ENCODE data around the gene LETM1.

LETM1 gene

GRCh38 chr4:1813915-1814314 is 42.0 kb downstream of the LETM1 start:
- peaks cover 56% of the 10 kb centered on the region for H3K36me3 ChIP-seq (ENCODE audit: insufficient read depth, low read length)
- H3K4me1 ChIP-seq (ENCODE audit: insufficient read depth, low read length) = no peaks in the 10 kb centered on the region
- no peak overlapping the region for H3K27ac ChIP-seq (ENCODE audit: low read depth, low read length)
- no peaks in the 10 kb centered on the region for H3K9me3 ChIP-seq (ENCODE audit: insufficient read depth, low read depth, low read length)
- no peak overlapping the region for H3K4me3 ChIP-seq (ENCODE audit: low read length)
- no peaks in the 10 kb centered on the region for H3K27me3 ChIP-seq (ENCODE audit: insufficient read depth, low read length)
- WGBS = 80% methylated on average over 9 of the region's 9 CpGs
- H3K9ac ChIP-seq (ENCODE audit: low read depth, low read length) = no peak overlapping the region

DNA sequence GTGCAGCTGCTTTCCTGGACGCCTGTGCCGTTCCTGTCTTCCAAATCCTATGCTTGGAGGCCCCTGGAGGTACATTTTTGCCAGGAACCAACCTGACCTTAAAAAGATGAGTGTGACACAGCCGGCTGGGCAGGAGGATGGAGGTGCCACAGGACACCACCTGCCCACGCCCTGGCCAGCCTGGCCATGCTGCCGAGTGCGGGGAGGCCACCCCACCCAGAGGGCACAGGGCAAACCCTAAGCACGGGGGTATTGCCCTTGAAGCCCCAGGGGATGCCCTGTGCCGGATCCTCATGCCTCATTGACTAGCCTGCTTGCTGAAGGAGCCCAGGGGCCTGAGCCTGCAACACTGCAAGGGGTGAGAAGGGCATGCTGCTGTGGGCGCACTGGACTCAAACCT is 42.7 kb downstream of the LETM1 start:
- H3K4me1 ChIP-seq (ENCODE audit: insufficient read depth, low read length) = no peaks in the 10 kb centered on the region
- no peak overlapping the region for H3K9ac ChIP-seq (ENCODE audit: low read depth, low read length)
- WGBS = 90% methylated on average over 9 of the region's 9 CpGs
- no peak overlapping the region for H3K27ac ChIP-seq (ENCODE audit: low read depth, low read length)
- H3K36me3 ChIP-seq (ENCODE audit: insufficient read depth, low read length) = peaks cover 52% of the 10 kb centered on the region
- H3K9me3 ChIP-seq (ENCODE audit: insufficient read depth, low read depth, low read length) = no peaks in the 10 kb centered on the region
- H3K27me3 ChIP-seq (ENCODE audit: insufficient read depth, low read length) = no peaks in the 10 kb centered on the region
- H3K4me3 ChIP-seq (ENCODE audit: low read length) = no peak overlapping the region

DNA sequence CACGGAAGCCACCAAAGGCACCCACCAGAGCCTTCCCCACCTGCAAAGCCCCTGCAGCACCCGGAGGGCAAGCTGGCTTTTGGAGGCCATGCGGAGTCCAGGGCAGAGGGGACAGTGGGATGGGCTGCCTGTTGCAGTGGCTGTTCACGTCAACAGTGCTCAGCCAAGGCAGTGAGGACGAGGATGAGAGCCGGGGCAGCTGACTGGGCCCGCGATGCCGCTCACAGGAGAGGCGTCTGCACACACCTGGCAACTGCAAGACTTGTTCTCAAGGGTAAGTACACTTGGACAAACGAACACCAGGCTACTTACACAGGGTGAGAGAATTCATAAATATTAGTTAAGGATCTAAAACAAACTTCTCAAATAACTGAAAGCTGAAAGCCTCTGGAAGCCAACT is 43.2 kb downstream of the LETM1 start:
- no peak overlapping the region for H3K27ac ChIP-seq (ENCODE audit: low read depth, low read length)
- 94% methylated on average over 11 of the region's 11 CpGs for WGBS
- no peaks in the 10 kb centered on the region for H3K9me3 ChIP-seq (ENCODE audit: insufficient read depth, low read depth, low read length)
- no peak overlapping the region for H3K4me3 ChIP-seq (ENCODE audit: low read length)
- H3K36me3 ChIP-seq (ENCODE audit: insufficient read depth, low read length) = peaks cover 47% of the 10 kb centered on the region
- no peaks in the 10 kb centered on the region for H3K4me1 ChIP-seq (ENCODE audit: insufficient read depth, low read length)
- H3K9ac ChIP-seq (ENCODE audit: low read depth, low read length) = no peak overlapping the region
- no peaks in the 10 kb centered on the region for H3K27me3 ChIP-seq (ENCODE audit: insufficient read depth, low read length)

DNA sequence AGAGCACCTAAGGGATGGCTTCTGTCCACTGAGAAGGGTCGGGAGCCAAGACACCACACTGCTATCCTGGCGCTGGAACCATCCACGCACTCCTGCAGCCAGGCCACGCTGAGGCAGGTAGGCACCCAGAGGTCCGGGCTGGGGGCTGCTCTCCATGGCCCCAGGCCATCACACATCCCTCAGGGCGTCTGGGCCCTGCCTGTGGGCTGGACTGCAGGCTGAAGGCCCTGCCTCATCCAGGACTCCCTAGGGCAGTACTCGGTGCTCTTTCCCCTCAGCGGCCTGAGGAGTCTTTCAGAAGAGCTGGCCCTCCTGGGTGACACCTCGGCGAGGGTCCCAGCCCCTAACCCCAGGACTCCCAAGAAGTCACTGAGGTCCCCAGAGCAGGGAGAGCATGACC is 45.2 kb downstream of the LETM1 start:
- Histone ChIP-seq H3K27me3 (ENCODE audit: insufficient read depth, low read length) (no peaks in the 10 kb centered on the region), H3K4me1 (ENCODE audit: insufficient read depth, low read length) (no peaks in the 10 kb centered on the region), H3K36me3 (ENCODE audit: insufficient read depth, low read length) (peaks cover 32% of the 10 kb centered on the region), H3K4me3 (ENCODE audit: low read length) (no peak overlapping the region), H3K27ac (ENCODE audit: low read depth, low read length) (no peak overlapping the region), H3K9ac (ENCODE audit: low read depth, low read length) (no peak overlapping the region), H3K9me3 (ENCODE audit: insufficient read depth, low read depth, low read length) (no peaks in the 10 kb centered on the region)
- WGBS = 96% methylated on average over 10 of the region's 10 CpGs

DNA sequence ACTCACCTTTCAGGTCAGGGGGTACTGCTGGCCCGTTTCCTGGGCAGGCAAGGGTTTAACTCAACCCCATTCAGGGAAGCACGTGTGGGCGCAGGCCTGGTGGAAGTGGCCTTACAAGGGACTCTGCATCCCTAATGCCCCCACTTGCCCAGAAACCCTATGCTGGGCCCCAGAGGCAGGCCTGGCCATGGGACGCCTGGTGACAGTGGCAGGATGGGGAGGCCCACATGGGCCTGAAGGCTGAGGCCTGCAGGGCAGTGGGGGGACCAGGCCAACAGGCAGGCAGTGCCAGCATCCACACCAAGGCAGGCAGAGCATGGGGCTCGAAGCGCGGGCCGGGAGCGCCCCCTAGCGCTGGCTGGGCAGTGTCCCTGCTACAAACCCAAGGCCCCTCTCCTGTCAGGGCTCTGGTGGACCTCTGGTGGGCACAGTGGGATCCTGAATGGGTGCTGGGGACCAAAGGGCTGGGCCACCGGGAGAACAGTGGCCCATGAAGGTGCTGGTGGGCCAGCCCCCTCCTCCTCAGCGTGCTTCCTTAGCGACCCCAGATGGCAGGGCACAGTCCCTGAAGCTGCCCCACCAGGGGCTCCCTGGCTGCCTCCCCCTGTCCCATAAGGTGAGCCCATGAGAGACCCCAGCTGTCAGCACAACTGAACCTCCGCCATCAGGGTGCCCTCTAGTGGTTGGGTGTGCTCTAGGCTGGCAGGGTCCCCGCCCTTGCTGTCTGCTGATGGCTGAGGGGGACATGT is 46.0 kb downstream of the LETM1 start:
- 32% methylated on average over 15 of the region's 15 CpGs for WGBS
- Histone ChIP-seq H3K9me3 (ENCODE audit: insufficient read depth, low read depth, low read length) (no peaks in the 10 kb centered on the region), H3K4me3 (ENCODE audit: low read length) (no peak overlapping the region), H3K9ac (ENCODE audit: low read depth, low read length) (no peak overlapping the region), H3K27me3 (ENCODE audit: insufficient read depth, low read length) (no peaks in the 10 kb centered on the region), H3K27ac (ENCODE audit: low read depth, low read length) (no peak overlapping the region), H3K4me1 (ENCODE audit: insufficient read depth, low read length) (no peaks in the 10 kb centered on the region), H3K36me3 (ENCODE audit: insufficient read depth, low read length) (peaks cover 25% of the 10 kb centered on the region)

DNA sequence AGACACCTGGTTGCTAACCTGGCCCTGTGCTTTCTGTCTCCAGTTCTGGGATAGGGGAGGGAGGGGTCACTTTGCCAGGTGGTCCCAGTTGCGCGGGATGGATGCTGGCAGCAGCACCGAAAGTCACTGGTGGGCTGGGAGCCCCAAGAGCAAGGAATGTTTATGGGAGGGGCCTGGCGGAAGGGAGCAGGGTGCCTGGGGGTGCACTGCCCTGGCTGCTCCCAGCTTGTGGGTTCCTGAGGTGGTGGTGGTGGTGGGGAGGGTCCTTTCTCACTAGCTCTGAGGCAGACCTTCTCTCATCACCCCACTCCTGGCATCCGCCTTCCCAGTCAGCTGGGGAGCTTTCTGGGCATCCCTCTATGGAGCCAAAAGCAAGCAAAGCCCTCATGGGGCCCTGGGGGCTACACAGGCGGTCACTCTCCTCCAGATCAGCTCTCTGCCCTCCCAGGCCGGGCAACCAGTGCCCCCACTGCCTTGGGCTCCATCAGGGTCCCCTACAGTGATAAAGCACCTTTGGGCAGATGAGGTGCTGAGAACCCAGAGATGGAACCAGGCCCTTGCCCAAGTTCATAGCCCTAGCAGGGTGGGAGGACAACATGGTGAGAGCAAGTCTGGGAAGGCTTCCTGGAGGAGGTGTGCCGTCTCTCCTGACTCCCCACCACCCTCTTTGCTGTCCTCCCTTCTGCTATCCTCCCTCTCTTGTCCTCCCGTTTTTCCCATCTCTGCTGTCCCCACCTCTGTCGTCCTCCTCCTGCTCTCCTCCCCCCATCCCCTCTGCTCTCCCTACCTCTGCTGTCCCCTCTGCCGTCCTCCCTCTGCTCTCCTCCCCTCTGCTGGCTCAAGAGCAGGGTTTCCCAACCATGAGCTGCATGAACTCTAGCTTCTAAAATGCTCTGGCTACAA is 46.9 kb downstream of the LETM1 start:
- H3K4me3 ChIP-seq (ENCODE audit: low read length) = no peak overlapping the region
- peaks cover 19% of the 10 kb centered on the region for H3K36me3 ChIP-seq (ENCODE audit: insufficient read depth, low read length)
- H3K27me3 ChIP-seq (ENCODE audit: insufficient read depth, low read length) = no peaks in the 10 kb centered on the region
- no peaks in the 10 kb centered on the region for H3K9me3 ChIP-seq (ENCODE audit: insufficient read depth, low read depth, low read length)
- H3K4me1 ChIP-seq (ENCODE audit: insufficient read depth, low read length) = no peaks in the 10 kb centered on the region
- H3K9ac ChIP-seq (ENCODE audit: low read depth, low read length) = no peak overlapping the region
- H3K27ac ChIP-seq (ENCODE audit: low read depth, low read length) = no peak overlapping the region
- WGBS = 83% methylated on average over 11 of the region's 11 CpGs

DNA sequence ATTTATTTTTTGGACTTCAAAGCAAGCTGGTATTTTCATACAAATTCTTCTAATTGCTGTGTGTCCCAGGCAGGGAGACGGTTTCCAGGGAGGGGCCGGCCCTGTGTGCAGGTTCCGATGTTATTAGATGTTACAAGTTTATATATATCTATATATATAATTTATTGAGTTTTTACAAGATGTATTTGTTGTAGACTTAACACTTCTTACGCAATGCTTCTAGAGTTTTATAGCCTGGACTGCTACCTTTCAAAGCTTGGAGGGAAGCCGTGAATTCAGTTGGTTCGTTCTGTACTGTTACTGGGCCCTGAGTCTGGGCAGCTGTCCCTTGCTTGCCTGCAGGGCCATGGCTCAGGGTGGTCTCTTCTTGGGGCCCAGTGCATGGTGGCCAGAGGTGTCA is 47.6 kb downstream of the LETM1 start:
- 94% methylated on average over 3 of the region's 6 CpGs for WGBS
- no peak overlapping the region for H3K27ac ChIP-seq (ENCODE audit: low read depth, low read length)
- peaks cover 18% of the 10 kb centered on the region; the same call in 1 of the 2 replicates for H3K36me3 ChIP-seq (ENCODE audit: insufficient read depth, low read length)

DNA sequence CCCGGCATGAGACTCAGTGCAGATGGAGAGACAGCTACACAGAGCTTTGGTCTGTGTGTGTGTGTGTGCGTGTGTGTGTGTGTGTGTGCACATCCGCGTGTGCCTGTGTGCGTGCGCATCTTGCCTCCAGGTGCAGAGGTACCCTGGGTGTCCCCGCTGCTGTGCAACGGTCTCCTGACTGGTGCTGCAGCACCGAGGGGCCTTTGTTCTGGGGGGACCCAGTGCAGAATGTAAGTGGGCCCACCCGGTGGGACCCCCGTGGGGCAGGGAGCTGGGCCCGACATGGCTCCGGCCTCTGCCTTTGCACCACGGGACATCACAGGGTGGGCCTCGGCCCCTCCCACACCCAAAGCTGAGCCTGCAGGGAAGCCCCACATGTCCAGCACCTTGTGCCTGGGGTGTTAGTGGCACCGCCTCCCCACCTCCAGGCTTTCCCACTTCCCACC is 48.6 kb downstream of the LETM1 start:
- H3K9me3 ChIP-seq (ENCODE audit: insufficient read depth, low read depth, low read length) = no peaks in the 10 kb centered on the region
- peaks cover 18% of the 10 kb centered on the region for H3K36me3 ChIP-seq (ENCODE audit: insufficient read depth, low read length)
- no peaks in the 10 kb centered on the region for H3K27me3 ChIP-seq (ENCODE audit: insufficient read depth, low read length)
- 91% methylated on average over 16 of the region's 16 CpGs for WGBS
- H3K4me3 ChIP-seq (ENCODE audit: low read length) = no peak overlapping the region
- no peaks in the 10 kb centered on the region for H3K4me1 ChIP-seq (ENCODE audit: insufficient read depth, low read length)
- H3K27ac ChIP-seq (ENCODE audit: low read depth, low read length) = no peak overlapping the region
- no peak overlapping the region for H3K9ac ChIP-seq (ENCODE audit: low read depth, low read length)

More for the DNA sequence above, 47.6 kb downstream of the LETM1 start:
- H3K4me3 ChIP-seq (ENCODE audit: low read length) = no peak overlapping the region
- no peaks in the 10 kb centered on the region for H3K9me3 ChIP-seq (ENCODE audit: insufficient read depth, low read depth, low read length)
- H3K9ac ChIP-seq (ENCODE audit: low read depth, low read length) = no peak overlapping the region
- H3K4me1 ChIP-seq (ENCODE audit: insufficient read depth, low read length) = no peaks in the 10 kb centered on the region
- H3K27me3 ChIP-seq (ENCODE audit: insufficient read depth, low read length) = no peaks in the 10 kb centered on the region

- Histone ChIP-seq H3K9me3 (ENCODE audit: insufficient read depth, low read depth, low read length) (no peaks in the 10 kb centered on the region), H3K4me1 (ENCODE audit: insufficient read depth, low read length) (no peaks in the 10 kb centered on the region), H3K36me3 (ENCODE audit: insufficient read depth, low read length) (peaks cover 18% of the 10 kb centered on the region), H3K4me3 (ENCODE audit: low read length) (no peak overlapping the region), H3K9ac (ENCODE audit: low read depth, low read length) (no peak overlapping the region), H3K27me3 (ENCODE audit: insufficient read depth, low read length) (no peaks in the 10 kb centered on the region), H3K27ac (ENCODE audit: low read depth, low read length) (no peak overlapping the region)
- 95% methylated on average over 41 of the region's 41 CpGs for WGBS
These were observed 49.2 kb downstream of the LETM1 start for GRCh38 chr4:1806596-1807331.

DNA sequence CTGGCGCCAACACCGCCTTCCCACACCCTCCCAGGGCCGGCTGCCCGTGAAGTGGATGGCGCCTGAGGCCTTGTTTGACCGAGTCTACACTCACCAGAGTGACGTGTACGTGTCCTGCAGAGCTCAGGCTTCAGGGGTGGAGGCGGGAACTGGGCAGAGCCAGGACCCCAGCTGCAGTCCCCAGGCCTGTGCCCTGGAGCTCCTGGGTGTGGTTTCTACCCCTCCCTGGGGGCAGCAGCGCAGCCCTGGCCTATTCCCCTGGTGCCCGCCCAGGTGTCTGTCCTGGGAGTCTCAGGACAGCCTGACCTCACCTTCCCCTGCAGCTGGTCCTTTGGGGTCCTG is 49.8 kb downstream of the LETM1 start:
- 96% methylated on average over 11 of the region's 11 CpGs for WGBS

More for the DNA sequence above, 49.8 kb downstream of the LETM1 start:
- Histone ChIP-seq H3K9me3 (ENCODE audit: insufficient read depth, low read depth, low read length) (no peaks in the 10 kb centered on the region), H3K27me3 (ENCODE audit: insufficient read depth, low read length) (no peaks in the 10 kb centered on the region), H3K4me1 (ENCODE audit: insufficient read depth, low read length) (no peaks in the 10 kb centered on the region), H3K9ac (ENCODE audit: low read depth, low read length) (no peak overlapping the region), H3K36me3 (ENCODE audit: insufficient read depth, low read length) (peaks cover 18% of the 10 kb centered on the region), H3K27ac (ENCODE audit: low read depth, low read length) (no peak overlapping the region), H3K4me3 (ENCODE audit: low read length) (no peak overlapping the region)

Measured in HUES64 (cell line).